ENCODE measurements around the gene SNTG2.

- TF ChIP-seq CTCF (IDR thresholded peaks at IDR 0.05) (no peak), POLR2A (IDR thresholded peaks at IDR 0.05) (no peak)
Measured at GRCh38 chr2:1181893-1182292, 231.2 kb downstream of the SNTG2 start.
